ENCODE measurements around the gene MIER1.

GRCh38 chr1:67029472-67029871 is 104.7 kb downstream of the MIER1 start:
- TF ChIP-seq, protein P1, sequence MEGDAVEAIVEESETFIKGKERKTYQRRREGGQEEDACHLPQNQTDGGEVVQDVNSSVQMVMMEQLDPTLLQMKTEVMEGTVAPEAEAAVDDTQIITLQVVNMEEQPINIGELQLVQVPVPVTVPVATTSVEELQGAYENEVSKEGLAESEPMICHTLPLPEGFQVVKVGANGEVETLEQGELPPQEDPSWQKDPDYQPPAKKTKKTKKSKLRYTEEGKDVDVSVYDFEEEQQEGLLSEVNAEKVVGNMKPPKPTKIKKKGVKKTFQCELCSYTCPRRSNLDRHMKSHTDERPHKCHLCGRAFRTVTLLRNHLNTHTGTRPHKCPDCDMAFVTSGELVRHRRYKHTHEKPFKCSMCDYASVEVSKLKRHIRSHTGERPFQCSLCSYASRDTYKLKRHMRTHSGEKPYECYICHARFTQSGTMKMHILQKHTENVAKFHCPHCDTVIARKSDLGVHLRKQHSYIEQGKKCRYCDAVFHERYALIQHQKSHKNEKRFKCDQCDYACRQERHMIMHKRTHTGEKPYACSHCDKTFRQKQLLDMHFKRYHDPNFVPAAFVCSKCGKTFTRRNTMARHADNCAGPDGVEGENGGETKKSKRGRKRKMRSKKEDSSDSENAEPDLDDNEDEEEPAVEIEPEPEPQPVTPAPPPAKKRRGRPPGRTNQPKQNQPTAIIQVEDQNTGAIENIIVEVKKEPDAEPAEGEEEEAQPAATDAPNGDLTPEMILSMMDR (IDR thresholded peaks at IDR 0.05): no peak
- no peak for TF ChIP-seq EP300 (IDR thresholded peaks at IDR 0.05)
